Measurements from ENCODE around the gene CTAGE1. TPM values are rescaled to one million over a fixed set of nuclear protein-coding genes. Genes with fewer than 3 reads are reported as not detected.

CTAGE1 gene
- polyA plus RNA-seq, 2 donors = not detected

DNA sequence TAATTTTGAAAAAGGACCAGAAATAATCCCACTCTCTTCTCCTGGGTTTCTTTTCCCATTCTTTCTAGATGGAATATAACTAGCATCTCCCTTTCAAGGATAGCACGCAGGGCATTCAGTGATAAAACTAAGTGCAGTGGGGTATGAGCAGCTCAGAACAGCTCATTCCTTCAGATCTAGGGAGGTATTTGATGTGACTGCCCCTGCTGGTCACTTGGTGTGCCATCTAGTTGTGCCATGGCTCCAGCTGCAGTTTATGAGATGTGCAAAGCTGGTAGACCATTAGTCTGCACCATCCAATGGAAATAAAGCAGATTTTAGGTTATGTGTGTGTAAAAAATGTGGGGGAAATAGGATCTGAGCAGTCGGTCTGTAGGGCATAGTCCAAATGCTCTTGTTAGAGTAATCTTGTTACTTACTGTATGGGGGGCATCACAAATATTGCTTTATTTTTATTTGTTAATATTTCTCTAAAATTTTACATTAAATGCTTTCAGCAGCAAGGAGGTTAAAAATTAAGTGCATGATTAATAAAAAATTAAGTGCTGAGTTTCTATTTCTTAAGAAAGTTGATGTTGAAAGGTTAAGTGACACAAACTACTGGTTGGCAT is 38.9 kb downstream of the CTAGE1 start:
- no peaks in the 10 kb centered on the region for H3K27me3 ChIP-seq (ENCODE audit: control insufficient read depth in 1 of 2, insufficient read depth in 2 of 2, low read length in 2 of 2)
- no peak overlapping the region for H3K27ac ChIP-seq (ENCODE audit: low read depth in 2 of 2, low read length in 1 of 2)
- no peaks in the 10 kb centered on the region for H3K9me3 ChIP-seq (ENCODE audit: control insufficient read depth in 2 of 2, insufficient read depth in 1 of 2, low read depth in 1 of 2, low read length in 1 of 2)
- no peaks in the 10 kb centered on the region for H3K36me3 ChIP-seq (ENCODE audit: control insufficient read depth in 2 of 2, insufficient read depth in 2 of 2, low read length in 1 of 2)
- H3K4me3 ChIP-seq (ENCODE audit: low read depth in 1 of 2, low read length in 2 of 2) = no peak overlapping the region
- WGBS, 2 donors = 56 to 68% methylated on average over 2 of the region's 2 CpGs
- H3K4me1 ChIP-seq (ENCODE audit: control insufficient read depth in 2 of 2, insufficient read depth in 2 of 2, low read length in 1 of 2) = no peaks in the 10 kb centered on the region

DNA sequence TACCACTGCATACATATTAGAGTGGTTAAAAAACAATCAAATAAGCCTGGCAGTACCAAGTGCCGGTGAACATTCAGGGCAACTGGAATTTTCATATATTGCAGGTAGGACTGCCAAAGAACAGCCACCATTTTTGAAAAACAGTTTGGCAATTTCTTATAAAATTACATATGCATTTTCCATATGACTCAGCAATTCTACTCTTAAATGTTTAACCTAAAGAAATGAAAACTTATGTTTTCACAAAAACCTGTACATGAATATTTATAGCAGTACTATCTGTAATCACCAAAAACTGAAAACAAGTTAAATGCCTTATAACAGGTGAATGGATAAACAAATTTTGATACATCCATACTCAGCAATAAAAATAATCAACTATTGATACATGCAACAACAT is 39.9 kb downstream of the CTAGE1 start:
- WGBS, 2 donors = 89 to 97% methylated on average over 1 of the region's 1 CpG
- no peak overlapping the region for H3K4me3 ChIP-seq (ENCODE audit: low read depth in 1 of 2, low read length in 2 of 2)

DNA sequence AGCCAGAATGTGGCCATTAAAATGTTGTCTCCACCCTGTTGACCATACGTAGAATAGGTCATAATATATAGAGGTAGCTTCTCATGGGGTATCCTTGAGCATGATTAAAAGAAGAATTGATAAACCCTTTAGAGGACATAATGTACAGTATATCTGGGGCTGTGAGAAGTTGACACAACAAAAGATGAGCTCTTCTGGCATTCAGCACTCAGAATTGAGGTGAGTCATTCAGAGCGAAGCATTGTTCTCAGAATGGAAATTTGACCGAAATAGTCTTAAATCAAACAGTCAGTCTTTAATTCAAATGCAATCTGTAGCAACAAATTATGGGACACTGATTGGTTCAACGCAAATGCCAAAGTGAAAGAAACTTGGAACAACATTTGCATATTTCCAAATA is 47.3 kb downstream of the CTAGE1 start:
- Histone ChIP-seq H3K36me3 (ENCODE audit: control insufficient read depth in 2 of 2, insufficient read depth in 2 of 2, low read length in 1 of 2) (no peaks in the 10 kb centered on the region), H3K27me3 (ENCODE audit: control insufficient read depth in 1 of 2, insufficient read depth in 2 of 2, low read length in 2 of 2) (peaks cover 0 to 2% of the 10 kb centered on the region in 2 donors), H3K4me3 (ENCODE audit: low read depth in 1 of 2, low read length in 2 of 2) (no peak overlapping the region), H3K9me3 (ENCODE audit: control insufficient read depth in 2 of 2, insufficient read depth in 1 of 2, low read depth in 1 of 2, low read length in 1 of 2) (no peaks in the 10 kb centered on the region), H3K4me1 (ENCODE audit: control insufficient read depth in 2 of 2, insufficient read depth in 2 of 2, low read length in 1 of 2) (no peaks in the 10 kb centered on the region), H3K27ac (ENCODE audit: low read depth in 2 of 2, low read length in 1 of 2) (no peak overlapping the region)
- 89 to 92% methylated on average over 4 of the region's 4 CpGs for WGBS, 2 donors

More for the DNA sequence above, 39.9 kb downstream of the CTAGE1 start:
- no peak overlapping the region for H3K27ac ChIP-seq (ENCODE audit: low read depth in 2 of 2, low read length in 1 of 2)
- no peaks in the 10 kb centered on the region for H3K36me3 ChIP-seq (ENCODE audit: control insufficient read depth in 2 of 2, insufficient read depth in 2 of 2, low read length in 1 of 2)
- H3K27me3 ChIP-seq (ENCODE audit: control insufficient read depth in 1 of 2, insufficient read depth in 2 of 2, low read length in 2 of 2) = no peaks in the 10 kb centered on the region
- H3K9me3 ChIP-seq (ENCODE audit: control insufficient read depth in 2 of 2, insufficient read depth in 1 of 2, low read depth in 1 of 2, low read length in 1 of 2) = no peaks in the 10 kb centered on the region
- no peaks in the 10 kb centered on the region for H3K4me1 ChIP-seq (ENCODE audit: control insufficient read depth in 2 of 2, insufficient read depth in 2 of 2, low read length in 1 of 2)

DNA sequence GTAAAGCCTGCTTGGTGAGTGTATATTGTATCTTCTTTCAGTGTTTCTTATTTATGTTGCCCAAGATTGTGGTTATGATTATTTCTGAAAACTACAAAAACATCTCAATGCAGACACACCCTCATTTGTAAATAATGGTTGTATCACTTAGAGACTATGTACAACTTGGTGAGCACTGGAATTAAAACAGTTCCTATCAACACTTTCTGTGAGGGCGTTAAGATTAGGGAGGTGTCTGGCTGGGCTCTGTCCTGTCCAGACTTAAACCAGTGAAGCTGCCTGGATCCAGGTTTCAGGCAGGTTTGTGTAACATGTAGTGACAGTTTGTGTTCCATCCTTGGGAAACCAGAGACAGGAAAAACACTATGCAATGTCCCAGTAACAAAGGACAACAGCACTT is 49.7 kb downstream of the CTAGE1 start:
- H3K9me3 ChIP-seq (ENCODE audit: control insufficient read depth in 2 of 2, insufficient read depth in 1 of 2, low read depth in 1 of 2, low read length in 1 of 2) = no peaks in the 10 kb centered on the region
- no peaks in the 10 kb centered on the region for H3K36me3 ChIP-seq (ENCODE audit: control insufficient read depth in 2 of 2, insufficient read depth in 2 of 2, low read length in 1 of 2)
- no peak overlapping the region for H3K4me3 ChIP-seq (ENCODE audit: low read depth in 1 of 2, low read length in 2 of 2)
- 70 to 80% methylated on average over 1 of the region's 1 CpG for WGBS, 2 donors
- H3K27me3 ChIP-seq (ENCODE audit: control insufficient read depth in 1 of 2, insufficient read depth in 2 of 2, low read length in 2 of 2) = peaks cover 0 to 2% of the 10 kb centered on the region in 2 donors
- no peak overlapping the region for H3K27ac ChIP-seq (ENCODE audit: low read depth in 2 of 2, low read length in 1 of 2)
- H3K4me1 ChIP-seq (ENCODE audit: control insufficient read depth in 2 of 2, insufficient read depth in 2 of 2, low read length in 1 of 2) = no peaks in the 10 kb centered on the region

DNA sequence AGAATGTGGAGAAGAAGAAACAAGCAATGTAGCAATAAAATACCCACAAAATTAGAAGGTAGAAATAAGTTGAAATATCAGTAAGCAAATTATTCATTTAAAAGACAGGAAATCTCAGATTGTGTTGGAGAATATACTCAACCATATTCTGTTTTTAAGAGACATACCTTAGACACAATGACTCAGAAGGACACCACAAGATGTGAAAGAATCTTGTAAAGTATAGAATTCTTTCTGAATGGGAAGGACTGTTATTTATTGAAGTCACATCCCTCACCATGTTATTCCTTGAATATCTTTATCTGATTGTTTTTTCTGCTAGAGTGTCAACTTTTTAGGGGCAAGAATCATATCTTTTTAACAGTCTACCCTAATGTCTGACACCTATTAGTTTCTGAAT is 50.4 kb downstream of the CTAGE1 start:
- H3K4me3 ChIP-seq (ENCODE audit: low read depth in 1 of 2, low read length in 2 of 2) = no peak overlapping the region
- no peak overlapping the region for H3K27ac ChIP-seq (ENCODE audit: low read depth in 2 of 2, low read length in 1 of 2)
- H3K9me3 ChIP-seq (ENCODE audit: control insufficient read depth in 2 of 2, insufficient read depth in 1 of 2, low read depth in 1 of 2, low read length in 1 of 2) = no peaks in the 10 kb centered on the region
- H3K27me3 ChIP-seq (ENCODE audit: control insufficient read depth in 1 of 2, insufficient read depth in 2 of 2, low read length in 2 of 2) = peaks cover 0 to 2% of the 10 kb centered on the region in 2 donors
- no peaks in the 10 kb centered on the region for H3K4me1 ChIP-seq (ENCODE audit: control insufficient read depth in 2 of 2, insufficient read depth in 2 of 2, low read length in 1 of 2)
- H3K36me3 ChIP-seq (ENCODE audit: control insufficient read depth in 2 of 2, insufficient read depth in 2 of 2, low read length in 1 of 2) = no peaks in the 10 kb centered on the region

DNA sequence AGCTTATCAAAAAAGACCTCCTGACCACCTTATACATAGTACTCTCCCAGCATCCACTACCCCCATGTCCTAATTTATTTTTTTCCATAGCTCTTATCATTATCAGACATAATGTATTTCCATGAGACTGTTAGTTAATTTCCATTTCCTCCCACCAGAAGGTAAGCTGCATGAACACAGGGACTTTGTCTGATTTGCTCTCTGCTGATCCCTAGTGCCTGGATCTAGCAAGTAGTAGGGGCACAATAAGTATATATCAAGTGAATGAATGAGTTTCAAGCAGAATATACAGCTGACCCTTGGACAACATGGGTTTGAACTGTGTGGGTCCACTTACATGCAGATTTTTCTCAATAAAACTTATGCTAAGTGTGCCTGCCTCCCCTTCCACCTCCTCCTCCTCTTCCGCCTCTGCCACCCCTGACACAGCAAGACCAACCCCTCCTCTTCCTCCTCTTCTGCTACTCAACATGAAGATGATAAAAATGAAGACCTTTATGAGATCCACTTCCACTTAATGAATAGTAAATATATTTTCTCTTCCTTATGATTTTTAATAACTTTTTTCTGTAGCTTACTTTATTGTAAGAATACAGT is 53.8 kb downstream of the CTAGE1 start:
- no peaks in the 10 kb centered on the region for H3K9me3 ChIP-seq (ENCODE audit: control insufficient read depth in 2 of 2, insufficient read depth in 1 of 2, low read depth in 1 of 2, low read length in 1 of 2)
- 86 to 100% methylated on average over 1 of the region's 1 CpG for WGBS, 2 donors
- no peak overlapping the region for H3K4me3 ChIP-seq (ENCODE audit: low read depth in 1 of 2, low read length in 2 of 2)
- no peaks in the 10 kb centered on the region for H3K4me1 ChIP-seq (ENCODE audit: control insufficient read depth in 2 of 2, insufficient read depth in 2 of 2, low read length in 1 of 2)
- no peaks in the 10 kb centered on the region for H3K36me3 ChIP-seq (ENCODE audit: control insufficient read depth in 2 of 2, insufficient read depth in 2 of 2, low read length in 1 of 2)
- H3K27ac ChIP-seq (ENCODE audit: low read depth in 2 of 2, low read length in 1 of 2) = no peak overlapping the region
- H3K27me3 ChIP-seq (ENCODE audit: control insufficient read depth in 1 of 2, insufficient read depth in 2 of 2, low read length in 2 of 2) = peaks cover 0 to 2% of the 10 kb centered on the region in 2 donors

Other genes starting within 250 kb of the CTAGE1 start
- gene GATA6, start 248.3 kb downstream of the CTAGE1 start, polyA plus RNA-seq = under 1 TPM; 0.35 to 0.41 TPM

Measured in esophagus (tissue), 2 donors.